HG03521 (cell line): ENCODE measurements around the gene SAP30BP.
A peak's percentile ranks its signal among the peaks of the same experiment; 100 is the strongest.

Experiments
- ATAC-seq: cut with Tn5 transposase; IDR thresholded peaks from one replicate; pipeline ENCODE4 v1.9.1; 2021; ENCODE audit warnings: mild to moderate bottlenecking, moderate library complexity; ENCODE audit not compliant: unreplicated experiment

The SAP30BP gene

DNA sequence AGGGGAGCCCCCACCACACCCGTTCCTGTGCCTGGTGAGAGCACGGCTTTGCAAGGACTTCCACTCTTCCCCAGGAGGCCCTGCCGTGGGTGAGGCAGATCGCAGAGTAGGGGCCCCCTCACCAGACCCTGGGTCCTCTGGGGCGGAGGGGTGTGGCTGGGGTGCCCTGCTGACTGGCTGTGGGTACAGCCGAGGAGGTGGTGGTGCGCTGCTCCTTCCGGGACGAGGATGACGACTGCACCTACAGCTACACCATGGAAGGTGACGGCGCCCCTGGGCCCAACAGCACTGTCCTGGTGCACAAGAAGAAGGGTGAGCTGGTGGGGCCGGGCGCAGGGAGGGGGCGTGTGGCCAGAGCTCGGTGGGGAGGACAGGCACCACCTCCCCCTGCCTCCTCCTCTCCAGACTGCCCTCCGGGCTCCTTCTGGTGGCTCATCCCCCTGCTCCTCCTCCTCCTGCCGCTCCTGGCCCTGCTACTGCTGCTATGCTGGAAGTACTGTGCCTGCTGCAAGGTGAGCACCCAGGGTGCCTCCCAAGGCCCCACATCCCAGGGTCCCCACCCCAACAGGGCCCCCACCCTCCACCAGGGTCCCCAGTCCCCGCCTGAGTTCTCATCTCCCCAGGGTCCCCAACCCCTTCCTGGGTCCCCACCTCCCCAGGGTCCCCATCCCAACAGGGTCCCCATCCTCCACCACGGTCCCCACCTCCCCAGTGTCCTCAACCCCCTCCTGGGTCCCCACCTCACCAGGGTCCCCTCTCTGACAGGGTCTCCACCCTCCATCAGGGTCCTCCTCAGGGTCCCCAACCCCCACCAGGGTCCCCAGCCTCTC is 70.2 kb downstream of the SAP30BP start:
- ATAC-seq, result no peak

GRCh38 chr17:75738218-75738802 is 71.2 kb downstream of the SAP30BP start:
- ATAC-seq, result no peak

GRCh38 chr17:75739174-75739573 is 72.0 kb downstream of the SAP30BP start:
- ATAC-seq, result no peak

GRCh38 chr17:75739801-75740200 is 72.7 kb downstream of the SAP30BP start:
- ATAC-seq, result no peak

DNA sequence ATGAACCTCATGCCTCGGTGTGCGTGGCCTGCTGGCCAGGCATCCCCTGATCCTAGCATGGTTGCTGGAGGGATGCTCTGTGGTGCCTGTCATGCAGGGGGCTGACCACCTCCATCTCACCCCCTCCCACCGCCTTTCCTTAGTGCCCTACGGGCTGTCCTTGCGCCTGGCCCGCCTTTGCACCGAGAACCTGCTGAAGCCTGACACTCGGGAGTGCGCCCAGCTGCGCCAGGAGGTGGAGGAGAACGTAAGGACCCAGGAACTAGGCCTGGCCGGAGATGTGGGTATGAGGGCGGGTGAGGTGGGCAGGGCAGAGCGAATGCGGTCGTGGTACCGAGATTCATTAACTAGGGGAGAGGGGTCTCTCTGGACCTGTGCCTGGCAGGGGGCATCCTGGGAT is 73.1 kb downstream of the SAP30BP start:
- ATAC-seq, result no peak

DNA sequence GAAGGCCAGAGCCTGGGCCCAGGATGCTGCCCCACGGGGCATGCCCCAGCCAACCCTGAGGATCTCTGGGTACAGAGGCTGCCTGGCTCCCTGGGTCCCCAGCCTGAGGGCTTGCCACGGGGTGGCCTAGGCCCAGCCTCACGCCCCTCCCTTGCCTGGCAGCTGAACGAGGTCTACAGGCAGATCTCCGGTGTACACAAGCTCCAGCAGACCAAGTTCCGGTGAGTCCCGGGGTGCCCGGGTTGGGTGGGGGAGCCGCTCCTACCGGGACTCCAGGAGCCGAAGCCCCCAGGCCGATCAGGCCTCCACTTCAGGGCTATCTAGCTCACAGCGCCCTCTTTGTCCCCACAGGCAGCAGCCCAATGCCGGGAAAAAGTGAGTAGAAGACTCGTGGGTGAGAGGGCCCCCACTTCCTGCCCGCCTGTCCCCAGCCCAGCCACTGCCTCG is 73.5 kb downstream of the SAP30BP start:
- ATAC-seq, result no peak

DNA sequence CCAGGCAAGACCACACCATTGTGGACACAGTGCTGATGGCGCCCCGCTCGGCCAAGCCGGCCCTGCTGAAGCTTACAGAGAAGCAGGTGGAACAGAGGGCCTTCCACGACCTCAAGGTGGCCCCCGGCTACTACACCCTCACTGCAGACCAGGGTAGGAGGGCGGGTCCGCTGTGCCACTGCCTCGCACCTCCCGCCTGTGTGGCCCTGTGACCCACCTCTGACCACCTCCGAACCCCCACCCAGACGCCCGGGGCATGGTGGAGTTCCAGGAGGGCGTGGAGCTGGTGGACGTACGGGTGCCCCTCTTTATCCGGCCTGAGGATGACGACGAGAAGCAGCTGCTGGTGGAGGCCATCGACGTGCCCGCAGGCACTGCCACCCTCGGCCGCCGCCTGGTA is 75.2 kb downstream of the SAP30BP start:
- no peak for ATAC-seq

DNA sequence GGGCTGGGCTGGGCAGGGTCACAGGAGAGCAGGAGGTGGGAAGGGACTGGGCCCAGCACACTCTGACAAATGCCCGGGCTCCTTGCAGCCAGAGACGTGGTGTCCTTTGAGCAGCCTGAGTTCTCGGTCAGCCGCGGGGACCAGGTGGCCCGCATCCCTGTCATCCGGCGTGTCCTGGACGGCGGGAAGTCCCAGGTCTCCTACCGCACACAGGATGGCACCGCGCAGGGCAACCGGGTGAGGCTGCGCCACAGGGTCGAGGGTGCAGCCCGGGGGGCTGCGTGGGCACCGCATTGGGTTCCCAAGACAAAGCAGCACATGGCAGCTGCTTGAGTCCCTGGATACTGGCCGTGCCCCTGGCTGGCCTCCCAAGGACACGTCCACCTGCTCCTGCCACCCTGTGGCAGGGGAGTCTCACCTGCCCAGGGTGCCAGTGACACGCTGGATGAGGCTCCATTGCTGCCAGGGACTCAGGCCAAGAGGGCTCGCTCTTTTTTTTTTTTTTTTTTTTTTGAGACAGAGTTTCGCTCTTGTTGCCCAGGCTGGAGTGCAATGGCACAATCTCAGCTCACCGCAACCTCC is 76.6 kb downstream of the SAP30BP start:
- no peak for ATAC-seq

GRCh38 chr17:75748706-75749105 is 81.6 kb downstream of the SAP30BP start:
- no peak for ATAC-seq

- no peak for ATAC-seq
These were observed 82.6 kb downstream of the SAP30BP start for GRCh38 chr17:75749545-75750389.

DNA sequence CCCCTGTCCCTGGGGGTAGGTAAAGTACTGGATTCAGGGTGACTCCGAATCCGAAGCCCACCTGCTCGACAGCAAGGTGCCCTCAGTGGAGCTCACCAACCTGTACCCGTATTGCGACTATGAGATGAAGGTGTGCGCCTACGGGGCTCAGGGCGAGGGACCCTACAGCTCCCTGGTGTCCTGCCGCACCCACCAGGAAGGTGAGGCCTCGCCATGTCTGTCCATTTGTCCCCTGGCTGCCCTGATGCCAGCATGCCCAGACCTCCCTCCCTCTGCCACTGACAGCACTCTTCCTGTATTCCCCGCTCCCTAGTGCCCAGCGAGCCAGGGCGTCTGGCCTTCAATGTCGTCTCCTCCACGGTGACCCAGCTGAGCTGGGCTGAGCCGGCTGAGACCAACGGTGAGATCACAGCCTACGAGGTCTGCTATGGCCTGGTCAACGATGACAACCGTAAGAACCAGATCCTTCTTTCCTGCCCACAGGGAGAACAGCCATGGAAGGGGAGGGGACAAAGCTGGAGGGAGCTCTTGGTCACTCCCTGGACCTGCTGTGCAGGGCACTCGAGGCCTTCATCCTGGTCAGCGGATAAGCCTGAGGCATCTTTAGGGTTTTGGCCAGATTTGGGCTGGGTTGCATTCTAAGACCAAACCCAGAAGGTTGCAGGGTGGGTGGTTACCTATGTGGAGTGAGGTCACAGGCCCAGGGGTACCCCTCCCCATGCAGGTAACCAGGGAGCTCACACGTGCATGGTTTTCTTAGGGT is 83.7 kb downstream of the SAP30BP start:
- no peak for ATAC-seq

DNA sequence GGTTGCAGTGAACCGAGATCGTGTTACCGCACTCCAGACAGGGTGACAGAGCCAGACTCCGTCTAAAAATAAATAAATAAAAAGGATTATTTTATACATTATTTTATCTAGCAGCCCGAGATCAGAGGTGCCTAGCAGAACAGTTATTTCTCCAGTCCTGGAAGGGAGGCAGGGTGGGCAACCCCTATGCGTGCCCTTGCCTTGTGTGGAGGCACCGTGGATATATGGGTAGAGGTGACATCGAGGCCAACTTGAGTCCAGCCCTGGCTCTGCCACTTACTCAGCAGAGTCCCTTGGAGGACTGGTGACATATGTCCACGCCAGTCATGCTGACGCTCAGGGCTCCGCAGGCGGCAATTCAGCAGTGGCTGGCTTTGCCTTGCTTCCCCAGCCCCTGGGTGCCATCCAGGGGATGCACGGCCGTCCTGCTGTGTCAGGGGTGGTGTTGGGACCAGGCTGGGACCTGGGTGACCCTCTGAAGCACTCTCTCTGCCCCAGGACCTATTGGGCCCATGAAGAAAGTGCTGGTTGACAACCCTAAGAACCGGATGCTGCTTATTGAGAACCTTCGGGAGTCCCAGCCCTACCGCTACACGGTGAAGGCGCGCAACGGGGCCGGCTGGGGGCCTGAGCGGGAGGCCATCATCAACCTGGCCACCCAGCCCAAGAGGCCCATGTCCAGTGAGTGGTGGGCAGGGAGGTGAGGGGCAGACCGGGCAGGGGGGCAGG is 84.7 kb downstream of the SAP30BP start:
- ATAC-seq, result no peak

- ATAC-seq, result no peak
These were observed 85.2 kb downstream of the SAP30BP start for GRCh38 chr17:75752405-75752709.

DNA sequence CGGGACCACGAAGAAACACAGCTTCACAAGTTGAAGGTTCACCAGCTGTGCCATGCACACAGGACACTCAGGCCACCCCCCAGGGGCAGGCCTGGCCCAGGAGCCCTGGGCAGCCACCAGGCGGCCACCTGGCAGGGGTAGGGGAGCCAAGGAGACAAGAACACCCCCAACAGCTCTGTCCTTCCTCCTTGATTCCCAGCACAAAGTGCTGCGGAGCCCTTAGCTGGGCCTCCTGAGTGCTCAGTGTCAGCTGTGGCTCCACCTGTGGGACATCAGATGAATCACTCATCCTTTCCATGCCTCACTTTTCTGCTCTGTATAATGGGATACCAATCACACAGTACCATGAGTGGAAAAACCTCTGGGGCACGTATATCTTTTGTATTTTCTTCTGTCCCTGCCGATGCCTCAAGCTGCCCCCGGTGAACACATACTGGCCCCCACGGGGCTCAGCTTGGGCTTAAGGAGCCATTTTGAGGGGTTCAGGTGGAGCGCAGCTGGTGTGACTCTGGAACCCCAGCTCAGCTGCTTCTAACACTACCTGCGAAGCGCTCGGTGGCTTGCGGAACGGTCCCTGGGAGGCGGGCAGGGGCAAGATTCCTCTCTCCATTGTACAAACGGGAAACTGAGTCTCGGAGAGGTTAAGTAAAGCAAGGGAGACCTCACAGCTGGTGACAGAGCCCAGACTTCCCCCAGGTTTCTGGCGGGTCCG is 85.8 kb downstream of the SAP30BP start:
- no peak for ATAC-seq

DNA sequence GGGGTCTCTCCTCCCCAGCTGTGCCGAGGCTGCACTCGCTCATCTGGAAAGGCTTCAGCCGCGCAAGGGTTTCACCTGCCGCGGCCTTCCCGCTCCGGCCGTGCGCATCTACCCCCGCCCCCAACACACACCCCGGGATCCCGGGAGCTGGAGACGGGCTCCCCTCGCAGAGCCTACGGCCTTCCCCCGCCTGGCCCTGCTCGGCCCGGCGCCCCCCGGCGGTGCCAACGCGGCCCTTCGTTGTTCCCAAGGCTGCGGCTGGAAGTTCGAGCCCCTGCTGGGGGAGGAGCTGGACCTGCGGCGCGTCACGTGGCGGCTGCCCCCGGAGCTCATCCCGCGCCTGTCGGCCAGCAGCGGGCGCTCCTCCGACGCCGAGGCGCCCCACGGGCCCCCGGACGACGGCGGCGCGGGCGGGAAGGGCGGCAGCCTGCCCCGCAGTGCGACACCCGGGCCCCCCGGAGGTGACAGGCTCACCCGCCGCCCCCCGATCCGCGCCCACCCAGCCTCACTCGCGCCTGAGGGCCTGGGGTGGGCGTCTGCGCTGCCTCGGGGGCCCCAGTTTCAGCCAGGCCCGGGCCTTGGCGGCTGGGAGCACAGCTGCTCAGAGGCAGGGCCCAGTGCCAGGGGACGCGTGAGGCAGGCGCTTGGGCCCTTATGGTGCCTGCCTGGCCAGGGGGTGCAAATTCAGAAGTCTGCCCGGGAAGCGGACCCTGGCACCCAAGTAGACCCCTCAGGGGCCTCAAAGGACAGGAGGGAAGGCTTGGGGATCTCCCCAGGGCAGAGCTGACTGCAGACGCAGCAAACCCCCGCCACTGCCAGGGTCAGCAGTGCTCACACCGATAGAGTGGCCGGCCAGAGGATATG is 86.6 kb downstream of the SAP30BP start:
- peak; percentile 53 for ATAC-seq

GRCh38 chr17:75754378-75755204 is 87.5 kb downstream of the SAP30BP start:
- ATAC-seq, result no peak

GRCh38 chr17:75755205-75755901 is 88.2 kb downstream of the SAP30BP start:
- no peak for ATAC-seq
